Transverse colon (tissue), 4 donors: Measurements from ENCODE around the gene ALOXE3. TPM values are rescaled to one million over a fixed set of nuclear protein-coding genes. Genes with fewer than 3 reads are reported as not detected.

ENCODE experiments used
- DNase-seq: peaks from one replicate; pipeline ENCODE4 v3.0.0-alpha.2; 2019
- H3K27ac ChIP-seq, 4 donors: fragments of 200-600 bp; sonication (generic); 2 replicates each; pipeline ENCODE4 v1.5.1; 2016 to 2018; ENCODE audit warnings: inconsistent platforms in 4 of 4
- H3K27me3 ChIP-seq: fragments of 200-600 bp; sonication (generic); 2 replicates; pipeline ENCODE4 v1.5.1; 2017; ENCODE audit warnings: inconsistent platforms
- H3K36me3 ChIP-seq, 4 donors: fragments of 200-600 bp; sonication (generic); 2 replicates each; pipeline ENCODE4 v1.5.1; 2017 to 2019; ENCODE audit warnings: inconsistent platforms in 4 of 4
- H3K4me1 ChIP-seq, 4 donors: fragments of 200-600 bp; sonication (generic); 2 replicates each; pipeline ENCODE4 v1.5.1; 2017 to 2020; ENCODE audit warnings: inconsistent platforms in 4 of 4
- H3K4me3 ChIP-seq, 4 donors: fragments of 200-600 bp; sonication (generic); 1 replicate in 1 of 4; 2 replicates in 3 of 4; pipeline versions ENCODE4 v1.5.1 to v1.6.1; 2017 to 2019; ENCODE audit warnings: inconsistent platforms in 4 of 4
- H3K9me3 ChIP-seq, 2 donors: fragments of 200-600 bp; sonication (generic); 2 replicates each; pipeline ENCODE4 v1.5.1; 2017 to 2019; ENCODE audit warnings: inconsistent platforms in 2 of 2
- EP300 ChIP-seq: sonication (generic); formaldehyde crosslinking; IDR thresholded peaks from one replicate; pipeline ENCODE4 v1.6.1; 2017; ENCODE audit warnings: antibody characterized with exemption, low read depth
- POLR2A ChIP-seq: fragments of 450-650 bp; IDR thresholded peaks from one replicate; pipeline ENCODE4 v1.6.1; 2016; ENCODE audit warnings: antibody characterized with exemption, mild to moderate bottlenecking, moderate library complexity
- POLR2AphosphoS5 ChIP-seq, 3 donors: sonication (generic); formaldehyde crosslinking; IDR thresholded peaks; one replicate each; pipeline ENCODE4 v1.6.1; 2016; ENCODE audit warnings: antibody characterized with exemption in 3 of 3
- WGBS, 2 donors: methylation state at CpG; one replicate each; pipeline ENCODE4 v1.1.5; 2018; ENCODE audit warnings: low coverage in 1 of 2; 5-methylcytosine and 5-hydroxymethylcytosine counted together
- in situ Hi-C, 4 donors: fragments of 200-750 bp; cut with MboI; loops; one replicate each; pipeline versions ENCODE4 v1.15.0 to v1.15.1; 2017; ENCODE audit warnings: low sequenced_read_pairs in 3 of 4, low pct_ligation_motif_present in 1 of 4, low pct_unique_long_range_greater_than_20kb in 1 of 4
- intact Hi-C: fragments of 100-400 bp; cut with DNase I; formaldehyde crosslinking; loops from one replicate; pipeline ENCODE4 v1.15.1; 2023; ENCODE audit warnings: low total_unique reads
- total RNA-seq, 4 donors: library from RNA; depleted of rRNA; stranded (reverse); fragments of >200 nt; gene quantifications; one replicate each; pipeline ENCODE4 v1.1.0, GENCODE V29; 2016
- TF ChIP-seq, protein P1 (sequence below), 5 experiments: fragments of 200-600 bp in 3 of 5; fragments of 450-650 bp in 2 of 5; sonication (generic) in 3 of 5; IDR thresholded peaks; 1 replicate in 2 of 5; 2 replicates in 3 of 5; pipeline ENCODE4 v1.5.1; 2016 to 2017; ENCODE audit warnings: antibody characterized with exemption in 5 of 5, inconsistent platforms in 3 of 5, mild to moderate bottlenecking in 2 of 5, moderate library complexity in 1 of 5

ALOXE3 gene
- total RNA-seq, 4 donors from 2014 or later, result 0.79 TPM; not detected in 3

- TF ChIP-seq, protein P1, sequence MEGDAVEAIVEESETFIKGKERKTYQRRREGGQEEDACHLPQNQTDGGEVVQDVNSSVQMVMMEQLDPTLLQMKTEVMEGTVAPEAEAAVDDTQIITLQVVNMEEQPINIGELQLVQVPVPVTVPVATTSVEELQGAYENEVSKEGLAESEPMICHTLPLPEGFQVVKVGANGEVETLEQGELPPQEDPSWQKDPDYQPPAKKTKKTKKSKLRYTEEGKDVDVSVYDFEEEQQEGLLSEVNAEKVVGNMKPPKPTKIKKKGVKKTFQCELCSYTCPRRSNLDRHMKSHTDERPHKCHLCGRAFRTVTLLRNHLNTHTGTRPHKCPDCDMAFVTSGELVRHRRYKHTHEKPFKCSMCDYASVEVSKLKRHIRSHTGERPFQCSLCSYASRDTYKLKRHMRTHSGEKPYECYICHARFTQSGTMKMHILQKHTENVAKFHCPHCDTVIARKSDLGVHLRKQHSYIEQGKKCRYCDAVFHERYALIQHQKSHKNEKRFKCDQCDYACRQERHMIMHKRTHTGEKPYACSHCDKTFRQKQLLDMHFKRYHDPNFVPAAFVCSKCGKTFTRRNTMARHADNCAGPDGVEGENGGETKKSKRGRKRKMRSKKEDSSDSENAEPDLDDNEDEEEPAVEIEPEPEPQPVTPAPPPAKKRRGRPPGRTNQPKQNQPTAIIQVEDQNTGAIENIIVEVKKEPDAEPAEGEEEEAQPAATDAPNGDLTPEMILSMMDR (IDR thresholded peaks at IDR 0.05), result no peak
- no peak for TF ChIP-seq POLR2AphosphoS5 (IDR thresholded peaks at IDR 0.05)
- no peak for TF ChIP-seq EP300
- TF ChIP-seq POLR2A, result no peak
- Histone ChIP-seq H3K27ac (peak overlapping the region; percentile 93 to 100 (median 97)), H3K4me1 (peaks cover 33 to 66% (median 48%) of the 10 kb centered on the region in 4 donors), H3K4me3 (peak overlapping the region; percentile 63 to 100 (median 86)), H3K9me3 (no peaks in the 10 kb centered on the region), H3K27me3 (no peaks in the 10 kb centered on the region), H3K36me3 (peaks cover 0 to 3% (median 0%) of the 10 kb centered on the region in 4 donors)
- intact Hi-C loops, result no loop called here
- in situ Hi-C loops, result no loop called here
- DNase-seq, result no peak
- WGBS, 2 donors, result 57% methylated on average over 19 of the region's 19 CpGs; no CpG with 5 or more reads in 1 of the 2 donors
Observed at GRCh38 chr17:8161289-8162232, 43.2 kb upstream of the ALOXE3 start.

GRCh38 chr17:8160741-8161221 is 42.5 kb upstream of the ALOXE3 start:
- peaks cover 33 to 66% (median 48%) of the 10 kb centered on the region in 4 donors for H3K4me1 ChIP-seq
- DNase-seq, result no peak
- in situ Hi-C loops, result no loop called here

GRCh38 chr17:8160224-8160577 is 41.9 kb upstream of the ALOXE3 start:
- TF ChIP-seq EP300, result no peak
- TF ChIP-seq, protein P1 (IDR thresholded peaks at IDR 0.05), result no peak
- TF ChIP-seq POLR2AphosphoS5 (IDR thresholded peaks at IDR 0.05), result no peak
- TF ChIP-seq POLR2A, result no peak
- no peaks in the 10 kb centered on the region for H3K27me3 ChIP-seq
- H3K36me3 ChIP-seq, result peaks cover 0 to 3% (median 0%) of the 10 kb centered on the region in 4 donors
- no peak for DNase-seq
- H3K27ac ChIP-seq, result peak overlapping the region; percentile 93 to 100 (median 97)
- in situ Hi-C loops, result no loop called here
- no peaks in the 10 kb centered on the region for H3K9me3 ChIP-seq
- intact Hi-C loops, result no loop called here
- WGBS, 2 donors, result 52 to 85% methylated on average over 2 to 4 of the region's 4 CpGs
- H3K4me1 ChIP-seq, result peaks cover 33 to 66% (median 48%) of the 10 kb centered on the region in 4 donors
- no peak overlapping the region for H3K4me3 ChIP-seq

More at GRCh38 chr17:8160741-8161221, 42.5 kb upstream of the ALOXE3 start:
- H3K9me3 ChIP-seq, result no peaks in the 10 kb centered on the region
- TF ChIP-seq EP300 (no peak), POLR2A (no peak), POLR2AphosphoS5 (IDR thresholded peaks at IDR 0.05) (no peak)
- TF ChIP-seq, protein P1 (IDR thresholded peaks at IDR 0.05), result no peak
- no peaks in the 10 kb centered on the region for H3K27me3 ChIP-seq
- intact Hi-C loops, result no loop called here
- H3K27ac ChIP-seq, result peak overlapping the region; percentile 93 to 100 (median 97)
- H3K36me3 ChIP-seq, result peaks cover 0 to 3% (median 0%) of the 10 kb centered on the region in 4 donors
- H3K4me3 ChIP-seq, result peak overlapping the region in 1 of 4 donors; percentile 63
- WGBS, 2 donors, result 28 to 55% methylated on average over 3 to 5 of the region's 5 CpGs
